Inferior parietal cortex (tissue), 1 donor: ENCODE data around the gene TMCO6.

ENCODE experiments used
- DNase-seq: peaks from one replicate; pipeline ENCODE4 v3.0.0-alpha.2; 2016; ENCODE audit errors: extremely low spot score

The TMCO6 gene

DNA sequence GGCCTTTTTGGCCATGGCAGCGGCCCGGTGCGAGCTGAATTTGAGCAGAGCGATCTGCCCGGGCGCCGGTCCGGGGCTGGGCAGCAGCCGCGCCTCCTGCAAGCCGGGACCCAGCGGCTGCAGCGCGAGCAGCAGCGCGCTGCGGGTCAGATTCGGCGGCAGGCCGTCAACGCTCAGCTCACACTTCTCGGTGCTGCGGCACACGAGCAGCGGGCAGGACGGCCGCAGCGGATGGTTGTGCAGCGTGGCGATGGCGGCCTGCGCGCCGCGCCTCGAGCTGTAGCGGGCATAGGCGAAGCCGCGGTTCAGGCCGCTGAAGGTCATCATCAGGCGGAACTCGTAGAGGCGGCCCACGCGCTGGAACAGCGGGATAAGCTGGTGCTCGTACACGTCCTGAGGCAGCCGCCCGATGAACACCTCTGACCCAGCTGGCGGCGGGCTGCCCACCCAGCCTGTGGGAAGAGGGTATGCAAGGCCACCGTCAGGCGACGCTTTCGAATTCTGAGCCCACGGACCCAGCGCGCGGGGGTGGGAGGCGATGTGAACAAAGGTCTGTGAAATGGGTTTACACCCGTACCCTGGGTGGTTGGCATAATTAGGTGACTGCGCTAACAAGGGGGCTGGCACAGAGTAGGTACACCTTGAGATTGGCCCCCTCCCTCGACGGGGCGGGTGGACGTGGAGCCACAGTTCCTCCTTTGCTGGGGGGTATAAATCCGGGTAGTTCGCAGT lies 33.4 kb downstream of the TMCO6 start:
- no peak for DNase-seq

GRCh38 chr5:140673187-140673976 lies 34.1 kb downstream of the TMCO6 start, which contains the start of gene DND1:
Gene DND1, minus strand, starts transcription at chr5:140673576. Its CDS starts 34 bp downstream, at chr5:140673542.
- DNase-seq: no peak

DNA sequence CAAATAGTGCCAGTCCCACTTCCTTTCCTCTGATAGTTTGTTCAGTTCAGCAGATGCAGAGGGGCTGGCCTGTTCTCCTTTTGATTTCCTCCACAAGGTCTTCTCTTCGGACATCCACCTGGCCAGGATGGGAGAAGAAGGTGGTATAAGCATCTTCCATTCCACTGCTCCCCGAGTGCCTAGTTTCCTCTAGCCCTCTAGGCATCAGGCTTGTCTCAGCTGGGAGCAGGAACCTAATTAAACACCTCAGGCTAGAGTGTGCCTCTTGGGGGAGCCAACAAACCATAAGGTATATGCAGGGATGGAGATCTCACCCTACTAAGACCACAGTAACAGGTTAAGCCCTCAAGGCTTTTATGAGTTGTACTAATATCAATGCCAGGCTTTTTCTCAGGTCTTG lies 35.0 kb downstream of the TMCO6 start:
- DNase-seq: no peak

DNA sequence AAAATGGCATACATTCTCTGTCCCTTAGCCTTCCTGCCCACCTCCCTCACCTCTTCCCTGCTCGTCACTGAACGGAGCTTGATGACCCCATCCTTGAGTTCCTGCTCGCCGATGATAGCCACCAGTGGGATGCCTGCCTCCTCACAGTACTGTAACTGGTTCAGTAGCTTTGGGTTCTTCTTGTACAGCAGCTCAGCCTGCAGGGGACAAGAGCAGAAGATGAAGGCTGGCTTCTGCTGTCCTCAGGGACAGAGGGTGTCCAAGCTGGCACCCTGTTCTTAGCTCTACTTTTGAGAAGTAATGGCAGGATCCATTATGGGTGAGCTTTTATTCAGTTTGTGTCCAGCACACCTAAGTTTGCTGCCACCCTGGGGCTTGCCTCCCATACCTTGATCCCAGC lies 35.4 kb downstream of the TMCO6 start:
- no peak for DNase-seq

DNA sequence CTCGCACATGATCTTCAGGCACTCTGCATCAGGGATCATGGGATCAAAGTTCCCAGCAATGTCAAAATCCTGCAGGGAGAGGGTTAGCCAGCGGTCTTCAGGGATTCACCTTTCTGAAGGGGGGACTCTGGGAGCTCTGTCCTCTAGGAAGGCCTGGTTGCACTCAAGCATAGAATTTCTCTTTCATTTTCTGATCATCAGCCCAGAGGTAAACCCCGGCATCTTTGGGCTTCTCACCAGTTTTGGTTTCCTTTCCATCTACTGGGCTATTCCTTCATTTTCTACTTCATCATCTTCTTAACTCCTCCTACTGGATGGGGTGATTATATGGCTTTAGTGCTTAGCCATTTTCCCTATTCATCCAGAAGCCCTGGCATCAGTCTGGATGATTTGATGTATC lies 38.7 kb downstream of the TMCO6 start:
- no peak for DNase-seq

GRCh38 chr5:140678993-140679392 lies 39.7 kb downstream of the TMCO6 start:
- no peak for DNase-seq

- DNase-seq: no peak
Measured at GRCh38 chr5:140690376-140690932, 51.2 kb downstream of the TMCO6 start.

DNA sequence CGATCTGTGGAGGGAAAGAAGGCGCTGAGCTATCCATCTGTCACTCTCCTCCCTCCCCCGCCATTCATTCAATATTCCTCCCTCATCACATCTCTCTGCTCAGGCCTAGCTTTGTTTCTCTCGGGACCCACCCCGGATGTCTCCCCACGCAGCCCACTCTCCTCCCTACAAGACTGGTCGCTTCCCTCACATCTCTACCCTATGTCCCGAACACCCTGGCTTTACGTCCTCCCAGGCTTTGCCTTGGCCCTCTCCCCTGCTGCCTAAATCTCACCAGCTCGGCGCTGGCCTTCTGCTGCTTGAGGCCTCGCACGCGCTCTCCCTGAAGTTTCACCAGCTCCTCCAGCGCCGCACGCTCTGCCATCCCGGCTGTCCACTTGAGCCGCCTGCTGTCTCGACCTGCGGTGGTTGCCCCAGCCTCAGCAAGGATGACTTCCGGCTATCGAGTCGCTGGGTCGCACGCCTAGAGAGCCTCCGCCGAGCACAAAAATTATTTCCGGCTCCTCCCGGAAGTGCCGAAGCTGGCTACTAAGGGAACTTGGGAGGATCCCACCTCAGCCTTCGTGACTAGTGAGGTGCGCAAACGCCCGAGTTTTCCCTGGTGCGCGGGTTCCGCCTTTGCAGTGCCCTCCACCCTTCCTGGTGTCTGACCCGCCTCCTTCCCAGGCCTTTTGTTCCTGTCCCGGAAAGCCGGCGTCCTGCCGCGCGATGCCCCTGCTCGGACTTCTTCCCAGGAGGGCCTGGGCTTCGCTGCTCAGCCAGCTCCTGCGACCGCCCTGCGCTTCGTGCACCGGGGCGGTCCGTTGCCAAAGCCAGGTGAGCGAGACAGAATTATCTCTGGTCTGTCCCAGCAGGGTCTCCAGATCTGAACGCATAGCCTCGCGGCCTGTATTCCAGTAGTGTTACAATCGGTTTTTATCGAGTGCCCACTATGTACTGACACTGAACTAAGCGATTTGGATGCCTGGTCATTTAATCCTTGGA lies 52.0 kb downstream of the TMCO6 start, which contains the start of the genes HARS1 and HARS2:
Gene HARS1 (minus strand): TSS at position 430 of the 984 bp plus-strand sequence. CDS start 66 bp downstream, at position 364.
Gene HARS2 (plus strand): TSS at position 515 of the 984 bp plus-strand sequence. CDS start 194 bp downstream, at position 709.
- peak; percentile 94 for DNase-seq

DNA sequence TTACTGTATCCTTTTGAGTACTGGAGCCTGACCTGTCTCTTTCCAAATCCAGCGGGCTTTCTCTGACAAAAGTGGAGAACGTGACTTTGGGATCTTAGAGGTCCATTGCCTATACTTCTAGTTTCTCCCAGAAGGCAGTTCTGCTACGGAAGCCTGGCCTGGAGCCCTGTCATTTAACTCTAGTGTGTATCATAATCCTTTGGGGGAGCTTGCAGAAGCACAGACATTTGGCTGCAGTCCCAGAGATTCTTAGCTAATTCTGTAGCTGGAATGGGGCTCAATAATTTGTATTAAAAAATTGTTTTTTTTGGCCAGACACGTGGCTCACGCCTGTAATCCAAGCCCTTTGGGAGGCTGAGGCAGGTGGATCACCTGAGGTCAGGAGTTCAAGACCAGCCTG lies 55.0 kb downstream of the TMCO6 start:
- no peak for DNase-seq
